Renal cortical epithelial cell (primary cell): ENCODE data around the gene LNX1. TPM values are rescaled to one million over a fixed set of nuclear protein-coding genes. Genes with fewer than 3 reads are reported as not detected.

Experiments used
- DNase-seq: peaks from one replicate; pipeline ENCODE4 v3.0.0-alpha.2; 2011; ENCODE audit warnings: low read depth
- total RNA-seq: library from RNA; depleted of rRNA; stranded (reverse); fragments of >200 nt; gene quantifications from 2 replicates; pipeline ENCODE4 v1.2.3, GENCODE V29; 2014

LNX1 gene
- total RNA-seq, 1 donor from 2014 or later = 6.4 TPM

- DNase-seq = no peak
These were observed 8.3 kb upstream of the LNX1 start for GRCh38 chr4:53599632-53600031.

GRCh38 chr4:53598901-53599300 is 7.6 kb upstream of the LNX1 start:
- no peak for DNase-seq

GRCh38 chr4:53598483-53598882 is 7.2 kb upstream of the LNX1 start:
- DNase-seq = no peak

- DNase-seq = no peak
These were observed 5.6 kb upstream of the LNX1 start for GRCh38 chr4:53596901-53597300.

- DNase-seq = no peak
These were observed 4.5 kb upstream of the LNX1 start for GRCh38 chr4:53595834-53596233.

GRCh38 chr4:53595204-53595603 is 3.9 kb upstream of the LNX1 start:
- no peak for DNase-seq

- no peak for DNase-seq
These were observed 2.5 kb upstream of the LNX1 start for GRCh38 chr4:53593765-53594164.

- DNase-seq = peak; percentile 82
These were observed 1.6 kb upstream of the LNX1 start for GRCh38 chr4:53592686-53593501.

GRCh38 chr4:53592122-53592521 is 836 bp upstream of the LNX1 start:
- peak; percentile 46 for DNase-seq

- no peak for DNase-seq
These were observed 1.1 kb downstream of the LNX1 start for GRCh38 chr4:53590187-53590586.

GRCh38 chr4:53589511-53589910 is 1.8 kb downstream of the LNX1 start:
- no peak for DNase-seq

- DNase-seq = peak; percentile 64
These were observed 4.2 kb downstream of the LNX1 start for GRCh38 chr4:53587135-53587534.

GRCh38 chr4:53586121-53586816 is 5.0 kb downstream of the LNX1 start:
- DNase-seq = no peak

GRCh38 chr4:53584658-53585057 is 6.6 kb downstream of the LNX1 start:
- DNase-seq = no peak

- no peak for DNase-seq
These were observed 7.8 kb downstream of the LNX1 start for GRCh38 chr4:53583513-53583912.

- DNase-seq = no peak
These were observed 9.1 kb downstream of the LNX1 start for GRCh38 chr4:53582194-53582593.

- DNase-seq = no peak
These were observed 11.0 kb downstream of the LNX1 start for GRCh38 chr4:53580274-53580673.

GRCh38 chr4:53579826-53580225 is 11.5 kb downstream of the LNX1 start:
- DNase-seq = no peak

- DNase-seq = no peak
These were observed 14.5 kb downstream of the LNX1 start for GRCh38 chr4:53576676-53577372.

- no peak for DNase-seq
These were observed 15.1 kb downstream of the LNX1 start for GRCh38 chr4:53576071-53576617.

- no peak for DNase-seq
These were observed 15.7 kb downstream of the LNX1 start for GRCh38 chr4:53575552-53575951.

GRCh38 chr4:53574528-53574927 is 16.8 kb downstream of the LNX1 start:
- DNase-seq = no peak
